K562 (cell line): Measurements from ENCODE around the gene RBL1. TPM values are rescaled to one million over a fixed set of nuclear protein-coding genes. Genes with fewer than 3 reads are reported as not detected.

Experiments
- ATAC-seq: fragments of 200-7000 bp; cut with Tn5 transposase; 3 replicates; pipeline ENCODE4 v1.9.1; 2020; ENCODE audit warnings: moderate library complexity
- BruUV-seq: library from RNA; stranded (reverse); fragments of 400-500 nt; replicated peaks from 2 replicates; lab custom pipeline; 2021; lab: Mats Ljungman, UMichigan
- CTCF ChIA-PET: fragments of 300-600 bp; formaldehyde crosslinking; extraction: SDS; loops from one replicate; lab custom pipeline; 2021; ENCODE audit warnings: low intra/inter-chr PET ratio; lab: Yijun Ruan, JAX
- POLR2A ChIA-PET: fragments of 300-600, 350-650 bp; sonication (Branson Sonifier 250); formaldehyde crosslinking; extraction: SDS; loops from one replicate; lab custom pipeline; 2021; ENCODE audit warnings: antibody characterized with exemption, inconsistent platforms; lab: Yijun Ruan, JAX
- DNase-seq, 4 experiments: peaks; one replicate each; pipeline versions ENCODE4 v3.0.0 to v3.0.0-alpha.2; 2011 to 2018; ENCODE audit warnings: low spot score in 3 of 4, mixed read lengths in 3 of 4; ENCODE audit errors: extremely low read depth in 1 of 4
- FAIRE-seq: peaks from 2 replicates; lab custom pipeline; 2011; peaks lifted over from hg19 to GRCh38; lab: Jason Lieb, UNC
- H2AFZ ChIP-seq: 2 replicates; pipeline ENCODE4 v1.6.0; 2011; ENCODE audit warnings: low read depth, low read length, control low read depth, inconsistent platforms
- H3K27ac ChIP-seq: fragments of 200-600 bp; 3 replicates; pipeline ENCODE4 v1.8.0; 2011; ENCODE audit warnings: low read depth, mild to moderate bottlenecking, control low read depth, inconsistent platforms, low read length, moderate library complexity, mixed read lengths; ENCODE audit errors: extremely low read depth
- H3K27me3 ChIP-seq, 2 experiments: fragments of 300-600 bp in 1 of 2; 2 replicates in 1 of 2; 3 replicates in 1 of 2; pipeline versions ENCODE4 v1.6.0 to v1.8.0; 2011; ENCODE audit warnings: inconsistent platforms in 2 of 2, low read length in 2 of 2, mild to moderate bottlenecking in 1 of 2, mixed read lengths in 1 of 2, moderate library complexity in 1 of 2; ENCODE audit not compliant: control insufficient read depth in 2 of 2, insufficient read depth in 2 of 2
- H3K36me3 ChIP-seq: fragments of 300-600 bp; 3 replicates; pipeline ENCODE4 v1.8.0; 2011; ENCODE audit warnings: mild to moderate bottlenecking, low read length, inconsistent platforms; ENCODE audit not compliant: control insufficient read depth, insufficient read depth
- H3K4me1 ChIP-seq, 2 experiments: fragments of 200-600 bp in 1 of 2; replicated peaks in 1 of 2; 2 replicates in 1 of 2; 3 replicates in 1 of 2; pipeline versions ENCODE4 v1.5.1 to v1.8.0; 2011; ENCODE audit warnings: inconsistent platforms in 2 of 2, low read length in 2 of 2, mild to moderate bottlenecking in 1 of 2, mixed read lengths in 1 of 2, moderate library complexity in 1 of 2; ENCODE audit not compliant: control insufficient read depth in 2 of 2, insufficient read depth in 2 of 2
- H3K4me2 ChIP-seq: 2 replicates; pipeline ENCODE4 v1.6.1; 2011; ENCODE audit warnings: low read length, control low read depth, inconsistent platforms, mixed read lengths; ENCODE audit not compliant: insufficient read depth
- H3K4me3 ChIP-seq: fragments of 200-600 bp; sonication (generic), shearing (Covaris generic); 2 replicates; pipeline ENCODE4 v1.5.1; 2016; ENCODE audit warnings: control low read depth, inconsistent platforms
- H3K79me2 ChIP-seq: fragments of 200-600 bp; 3 replicates; pipeline ENCODE4 v1.8.0; 2011; ENCODE audit warnings: low read length, inconsistent platforms; ENCODE audit not compliant: control insufficient read depth, insufficient read depth
- H3K9ac ChIP-seq, 2 experiments: 2 replicates each; pipeline versions ENCODE4 v1.6.0 to v1.6.1; 2011; ENCODE audit warnings: low read depth in 2 of 2, low read length in 2 of 2, control low read depth in 1 of 2, inconsistent platforms in 1 of 2, mild to moderate bottlenecking in 1 of 2, mixed read lengths in 1 of 2; ENCODE audit not compliant: insufficient read depth in 1 of 2
- H3K9me1 ChIP-seq: one replicate; pipeline ENCODE4 v1.6.0; 2011; ENCODE audit warnings: inconsistent platforms, mild to moderate bottlenecking, low read length, moderate library complexity; ENCODE audit not compliant: control insufficient read depth, insufficient read depth
- H3K9me3 ChIP-seq: replicated peaks from 2 replicates; pipeline ENCODE4 v1.5.1; 2011; ENCODE audit warnings: low read depth, low read length, inconsistent platforms; ENCODE audit not compliant: control insufficient read depth, insufficient read depth
- H4K20me1 ChIP-seq: replicated peaks from 2 replicates; pipeline ENCODE4 v1.6.1; 2011; ENCODE audit warnings: low read length, inconsistent platforms, mixed read lengths; ENCODE audit not compliant: control insufficient read depth, insufficient read depth
- CEBPB ChIP-seq: fragments of 450-650 bp; IDR thresholded peaks from 2 replicates; pipeline ENCODE4 v1.6.1; 2016; ENCODE audit warnings: missing genetic modification characterization, missing compliant biosample characterization
- MLLT1 ChIP-seq, 2 experiments: fragments of 450-650 bp; IDR thresholded peaks; 2 replicates each; pipeline ENCODE4 v1.6.1; 2016
- RBM39 ChIP-seq: fragments of 200-400 bp; formaldehyde crosslinking; optimal IDR thresholded peaks from 2 replicates; pipeline ENCODE3; 2018; ENCODE audit warnings: low read depth, low read length
- RCOR1 ChIP-seq, 2 experiments: IDR thresholded peaks; 2 replicates each; pipeline ENCODE4 v1.6.1; 2012; ENCODE audit warnings: low read depth in 2 of 2, low read length in 2 of 2, borderline replicate concordance in 1 of 2, improper control_type of control experiment in 1 of 2
- SMAD3 ChIP-seq: fragments of 450-650 bp; formaldehyde crosslinking; conservative IDR thresholded peaks from 2 replicates; pipeline ENCODE4 v1.4.0; 2020; ENCODE audit warnings: mild to moderate bottlenecking
- ZNF121 ChIP-seq: sonication (generic); formaldehyde crosslinking; conservative IDR thresholded peaks from 2 replicates; pipeline ENCODE4 v1.8.0; 2022; ENCODE audit warnings: missing genetic modification reagents
- WGBS: fragments of 100-300 bp; shearing (Covaris generic); methylation state at CpG from one replicate; pipeline ENCODE4 v1.1.6; 2016; ENCODE audit warnings: low coverage, mixed read lengths; ENCODE audit not compliant: insufficient coverage; ENCODE audit errors: missing lambda C conversion rate; 5-methylcytosine and 5-hydroxymethylcytosine counted together
- in situ Hi-C: fragments of 300-500 bp; cut with MboI; formaldehyde crosslinking; loops from 4 replicates; pipeline ENCODE4 v1.15.0; 2018; ENCODE audit warnings: inconsistent platforms, mixed read lengths
- intact Hi-C: fragments of 100-400 bp; cut with micrococcal nuclease; formaldehyde crosslinking; loops from 2 replicates; pipeline ENCODE4 v1.14.2; 2022
- polyA plus RNA-seq, 8 experiments: library from polyadenylated mRNA; depleted of rRNA in 4 of 8; stranded (reverse) in 5 of 8; unstranded in 3 of 8; fragments of >200 nt; fragmentation: Nextera tagmentation in 2 of 8; fragmentation: Illumina TruSeq in 1 of 8; extraction: Ambion mirVana in 2 of 8; extraction: Trizol in 1 of 8; gene quantifications; 2 replicates each; pipeline versions ENCODE4 v1.2.1 to v1.2.3, GENCODE V29; 2011 to 2014; ENCODE audit warnings: inconsistent platforms in 1 of 8, missing spikeins in 1 of 8
- total RNA-seq, 7 experiments: library from RNA; depleted of rRNA in 6 of 7; stranded (reverse); fragments of >200 nt in 6 of 7; fragmentation: Illumina TruSeq in 2 of 7; extraction: Trizol in 2 of 7; gene quantifications; 2 replicates each; pipeline versions ENCODE4 v1.2.1 to v1.2.3, GENCODE V29; 2011 to 2021; ENCODE audit warnings: low replicate concordance in 1 of 7

The RBL1 gene
- total and polyA plus RNA-seq, 9 of the 15 experiments (the other 6 are each of a cell fraction or from before 2014, with no cell fraction given) = 4.0 to 25.9 (median 15.6) TPM

- no peak overlapping the region for H3K27ac ChIP-seq
- peaks cover 5% of the 10 kb centered on the region; the same call in 1 of the 2 replicates for H3K9me3 ChIP-seq
- FAIRE-seq = no peak
- no peak overlapping the region for H2AFZ ChIP-seq
- no peaks in the 10 kb centered on the region for H3K79me2 ChIP-seq
- TF ChIP-seq ZNF121 (CRISPR knock-in tag) (0 out of 2 replicates have a peak, but pooled peaks have one; percentile 32), RBM39 (no peak), RCOR1 (IDR thresholded peaks at IDR 0.05; ENCODE audit: borderline replicate concordance in 1 of 2, low read depth in 2 of 2, low read length in 2 of 2) (no peak), MLLT1 (IDR thresholded peaks at IDR 0.05) (no peak), SMAD3 (CRISPR knock-in tag) (no peak), CEBPB (tag) (no peak)
- DNase-seq = no peak
- ChIA-PET POLR2A (interaction anchor here (0.6 kb wide), 1 partner anchor 1513 kb away, joined by 3 read pairs; no protein-coding TSS in a partner anchor), CTCF (no interaction called here)
- H3K27me3 ChIP-seq = no peaks in the 10 kb centered on the region
- in situ Hi-C loops (no loop called here), intact Hi-C loops (no loop called here)
- peaks cover 3 to 8% of the 10 kb centered on the region in 2 experiments; a peak in 2 of 5 replicates for H3K4me1 ChIP-seq
- no peak overlapping the region for H3K4me2 ChIP-seq
- H3K36me3 ChIP-seq = peaks cover 15% of the 10 kb centered on the region; the same call in 2 of the 3 replicates
- 70% methylated on average over 3 of the region's 3 CpGs for WGBS
- no TSS peak for BruUV-seq
- no peak for ATAC-seq
- no peak overlapping the region for H3K4me3 ChIP-seq
- no peak overlapping the region for H3K9ac ChIP-seq
- no peaks in the 10 kb centered on the region for H4K20me1 ChIP-seq
- no peaks in the 10 kb centered on the region for H3K9me1 ChIP-seq
These were observed 104.1 kb downstream of the RBL1 start for GRCh38 chr20:36991703-36992102.
